Subcutaneous abdominal adipose tissue (tissue), 5 donors: ENCODE measurements around the gene FTL.

Experiments
- H3K27ac ChIP-seq: one replicate; pipeline ENCODE4 v1.7.0; 2013; ENCODE audit warnings: low read depth, mild to moderate bottlenecking, inconsistent platforms, low read length, moderate library complexity
- H3K27me3 ChIP-seq, 5 donors: one replicate each; pipeline ENCODE4 v1.7.0; 2013; ENCODE audit warnings: low read length in 5 of 5, inconsistent platforms in 1 of 5; ENCODE audit not compliant: control insufficient read depth in 5 of 5, insufficient read depth in 4 of 5
- H3K36me3 ChIP-seq, 5 donors: one replicate each; pipeline ENCODE4 v1.7.0; 2013; ENCODE audit warnings: low read length in 5 of 5; ENCODE audit not compliant: control insufficient read depth in 5 of 5, insufficient read depth in 5 of 5
- H3K4me1 ChIP-seq, 5 donors: one replicate each; pipeline ENCODE4 v1.7.0; 2013; ENCODE audit warnings: low read length in 5 of 5, mild to moderate bottlenecking in 3 of 5, moderate library complexity in 1 of 5; ENCODE audit not compliant: control insufficient read depth in 5 of 5, insufficient read depth in 5 of 5
- H3K4me3 ChIP-seq, 5 donors: one replicate each; pipeline ENCODE4 v1.7.0; 2013; ENCODE audit warnings: low read length in 5 of 5, low read depth in 1 of 5
- H3K9ac ChIP-seq, 5 donors: one replicate each; pipeline ENCODE4 v1.7.0; 2013; ENCODE audit warnings: low read length in 5 of 5, mild to moderate bottlenecking in 4 of 5, moderate library complexity in 3 of 5
- H3K9me3 ChIP-seq, 5 donors: one replicate each; pipeline ENCODE4 v1.7.0; 2013; ENCODE audit warnings: low read length in 5 of 5; ENCODE audit not compliant: control insufficient read depth in 5 of 5
- donor health status: healthy.
- donor health status: healthy.
- donor health status: healthy.
- donor health status: healthy.
- donor health status: healthy.

Gene FTL

DNA sequence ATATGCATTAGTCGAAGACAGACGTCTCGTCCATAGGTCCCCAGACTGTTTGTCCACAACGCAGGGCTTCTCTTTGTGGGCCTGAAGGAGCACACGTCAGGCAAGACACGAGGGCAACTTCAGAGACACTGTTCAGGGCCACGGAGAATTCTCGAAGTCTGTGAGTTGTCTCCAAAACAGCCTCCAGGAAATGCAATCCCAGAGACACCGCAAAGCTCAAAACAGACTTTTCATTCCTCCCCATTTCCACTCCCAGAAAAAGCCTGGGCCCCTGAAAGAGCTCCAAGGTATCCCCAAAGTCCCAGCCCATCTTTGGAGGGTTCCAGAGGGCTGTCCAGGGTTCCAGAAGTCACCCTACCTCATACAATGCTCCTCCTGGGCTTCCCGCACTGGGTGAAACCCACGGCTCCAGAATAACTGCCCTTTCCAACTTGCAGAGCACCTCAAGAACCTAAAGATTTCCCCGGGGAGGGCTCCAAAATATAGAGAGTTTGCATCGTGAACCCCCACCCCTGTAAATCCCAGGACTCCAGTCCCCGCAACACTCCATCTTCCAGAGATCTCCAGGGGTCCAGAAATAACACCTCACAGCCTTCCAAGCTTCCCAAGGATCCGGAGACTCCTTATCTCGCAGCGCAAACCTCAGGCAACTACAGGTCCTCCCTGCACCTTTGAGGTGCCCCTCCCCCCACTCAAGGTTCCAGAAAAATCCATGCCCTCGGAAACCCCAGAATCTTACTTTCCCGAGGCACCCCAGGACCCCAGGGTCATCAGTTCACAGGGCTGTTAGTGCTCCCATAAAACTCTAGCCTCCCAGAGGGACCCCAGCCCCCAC is 687 bp upstream of the FTL start:
- H3K9ac ChIP-seq: peak overlapping the region; percentile 65 to 97 (median 82)
- no peaks in the 10 kb centered on the region for H3K27me3 ChIP-seq
- H3K4me1 ChIP-seq: peaks cover 8 to 70% (median 65%) of the 10 kb centered on the region in 5 donors

DNA sequence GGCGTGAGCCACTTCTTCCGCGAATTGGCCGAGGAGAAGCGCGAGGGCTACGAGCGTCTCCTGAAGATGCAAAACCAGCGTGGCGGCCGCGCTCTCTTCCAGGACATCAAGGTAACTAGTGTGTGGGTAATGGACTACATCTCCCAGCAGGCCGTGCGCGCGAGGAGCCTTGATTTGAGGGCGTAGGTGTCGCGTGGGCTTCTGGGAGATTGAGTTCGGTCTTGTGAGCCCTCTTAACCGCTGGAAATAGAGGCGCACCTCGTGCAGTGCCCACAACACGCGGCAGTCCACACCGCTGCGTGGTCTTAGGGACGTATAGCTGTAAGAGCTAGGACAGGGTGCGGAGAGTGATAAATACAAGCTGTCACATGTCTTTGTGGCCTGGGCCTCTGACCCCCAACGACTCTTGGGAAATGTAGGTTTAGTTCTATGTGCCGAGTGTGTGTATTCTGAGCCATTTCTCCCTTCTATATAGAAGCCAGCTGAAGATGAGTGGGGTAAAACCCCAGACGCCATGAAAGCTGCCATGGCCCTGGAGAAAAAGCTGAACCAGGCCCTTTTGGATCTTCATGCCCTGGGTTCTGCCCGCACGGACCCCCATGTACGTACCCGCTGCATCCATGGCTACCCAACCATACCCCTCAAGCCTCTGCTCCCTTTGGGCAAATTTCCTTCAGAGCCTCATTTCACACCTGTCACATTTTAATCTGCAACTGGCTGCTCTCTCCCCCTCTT is 864 bp downstream of the FTL start:
- H3K9ac ChIP-seq: peak overlapping the region; percentile 75 to 96 (median 83)
- H3K36me3 ChIP-seq: peaks cover 0 to 44% (median 24%) of the 10 kb centered on the region in 5 donors
- H3K27me3 ChIP-seq: no peaks in the 10 kb centered on the region
- H3K4me1 ChIP-seq: peaks cover 8 to 80% (median 75%) of the 10 kb centered on the region in 5 donors
- no peaks in the 10 kb centered on the region for H3K9me3 ChIP-seq
- H3K4me3 ChIP-seq: peak overlapping the region; percentile 81 to 97 (median 96)
- H3K27ac ChIP-seq: peak overlapping the region; percentile 89

More for the DNA sequence above, 687 bp upstream of the FTL start:
- peak overlapping the region; percentile 42 to 97 (median 68) for H3K4me3 ChIP-seq
- peak overlapping the region; percentile 99 for H3K27ac ChIP-seq
- peaks cover 0 to 29% (median 12%) of the 10 kb centered on the region in 5 donors for H3K36me3 ChIP-seq
- no peaks in the 10 kb centered on the region for H3K9me3 ChIP-seq

DNA sequence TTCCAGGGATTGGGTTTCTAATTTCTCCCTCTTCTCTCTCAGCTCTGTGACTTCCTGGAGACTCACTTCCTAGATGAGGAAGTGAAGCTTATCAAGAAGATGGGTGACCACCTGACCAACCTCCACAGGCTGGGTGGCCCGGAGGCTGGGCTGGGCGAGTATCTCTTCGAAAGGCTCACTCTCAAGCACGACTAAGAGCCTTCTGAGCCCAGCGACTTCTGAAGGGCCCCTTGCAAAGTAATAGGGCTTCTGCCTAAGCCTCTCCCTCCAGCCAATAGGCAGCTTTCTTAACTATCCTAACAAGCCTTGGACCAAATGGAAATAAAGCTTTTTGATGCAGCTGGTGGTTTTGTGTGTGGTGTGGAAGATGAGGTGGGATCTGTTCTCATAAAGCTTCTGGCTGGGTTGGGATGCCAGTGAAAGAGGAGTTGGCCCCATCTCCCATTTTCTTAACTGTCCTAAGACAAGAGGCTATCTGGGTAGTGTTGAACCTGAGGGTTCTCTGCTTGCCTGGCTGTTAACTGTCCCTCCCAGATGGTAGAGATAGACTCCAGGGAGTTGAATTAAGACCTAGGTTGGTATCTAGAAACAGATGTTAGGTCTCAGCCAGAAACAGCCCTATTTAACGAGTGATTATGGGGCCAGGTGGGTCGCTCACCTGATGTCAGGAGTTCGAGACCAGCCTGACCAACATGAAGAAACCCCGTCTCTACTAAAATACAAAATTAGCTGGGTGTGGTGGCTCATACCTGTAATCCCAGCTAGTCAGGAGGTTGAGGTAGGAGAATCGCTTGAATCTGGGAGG is 1.6 kb downstream of the FTL start:
- H3K9ac ChIP-seq: peak overlapping the region; percentile 75 to 96 (median 83)
- H3K4me3 ChIP-seq: peak overlapping the region; percentile 81 to 97 (median 96)
- H3K4me1 ChIP-seq: peaks cover 8 to 80% (median 77%) of the 10 kb centered on the region in 5 donors
- no peaks in the 10 kb centered on the region for H3K9me3 ChIP-seq
- H3K27me3 ChIP-seq: no peaks in the 10 kb centered on the region
- peak overlapping the region; percentile 89 for H3K27ac ChIP-seq
- H3K36me3 ChIP-seq: peaks cover 0 to 48% (median 24%) of the 10 kb centered on the region in 5 donors

DNA sequence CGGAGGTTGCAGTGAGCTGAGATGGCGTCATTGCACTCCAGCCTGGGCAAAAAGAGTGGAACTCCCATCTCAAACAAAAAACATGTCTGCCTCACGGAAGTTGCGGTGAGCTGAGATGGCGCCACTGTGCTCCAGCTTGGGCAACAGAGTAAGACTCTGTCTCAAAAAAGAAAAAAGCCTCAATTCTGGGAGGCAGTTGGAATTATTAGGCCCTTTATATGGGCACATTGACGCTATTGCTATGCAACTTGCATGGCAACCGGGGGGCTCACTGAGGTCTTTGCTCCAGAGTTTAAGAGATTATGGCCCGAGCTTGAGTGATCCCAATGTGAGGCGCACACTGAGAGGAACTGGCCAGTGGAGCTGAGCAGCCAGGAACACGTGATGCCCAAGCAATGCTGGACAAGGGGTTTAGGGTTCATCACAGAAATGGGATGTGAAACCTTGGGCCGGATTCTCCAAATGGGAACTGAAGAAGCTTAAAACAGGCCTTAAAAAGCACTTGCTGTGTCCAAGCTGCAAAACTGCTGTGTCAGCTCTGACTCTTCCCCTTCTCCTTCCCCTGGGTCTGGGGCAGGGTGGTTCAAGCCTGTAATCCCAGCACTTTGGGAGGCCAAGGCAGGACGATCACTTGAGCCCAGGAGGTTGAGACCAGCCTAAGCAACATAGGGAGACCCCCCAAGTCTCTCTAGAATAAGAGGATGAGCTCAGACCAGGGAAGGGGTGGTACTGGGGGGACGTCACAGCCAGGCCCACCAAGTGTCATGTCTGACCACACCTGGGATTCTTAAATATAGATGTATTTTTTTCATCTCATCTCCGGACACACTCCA is 2.5 kb downstream of the FTL start:
- H3K27me3 ChIP-seq: no peaks in the 10 kb centered on the region
- no peaks in the 10 kb centered on the region for H3K9me3 ChIP-seq
- peak overlapping the region; percentile 81 to 97 (median 96) for H3K4me3 ChIP-seq
- H3K9ac ChIP-seq: peak overlapping the region in 3 of 5 donors; percentile 28 to 82 (median 63)
- H3K4me1 ChIP-seq: peaks cover 8 to 72% (median 70%) of the 10 kb centered on the region in 5 donors
- H3K27ac ChIP-seq: peak overlapping the region; percentile 89
- peaks cover 0 to 51% (median 25%) of the 10 kb centered on the region in 5 donors for H3K36me3 ChIP-seq

GRCh38 chr19:48968179-48968661 is 3.1 kb downstream of the FTL start:
- Histone ChIP-seq H3K27ac (peak overlapping the region; percentile 89), H3K9me3 (no peaks in the 10 kb centered on the region), H3K4me3 (peak overlapping the region in 2 of 5 donors; percentile 7 to 96), H3K36me3 (peaks cover 0 to 56% (median 31%) of the 10 kb centered on the region in 5 donors), H3K4me1 (peaks cover 8 to 68% (median 67%) of the 10 kb centered on the region in 5 donors), H3K9ac (peak overlapping the region in 2 of 5 donors; percentile 28 to 63), H3K27me3 (no peaks in the 10 kb centered on the region)

DNA sequence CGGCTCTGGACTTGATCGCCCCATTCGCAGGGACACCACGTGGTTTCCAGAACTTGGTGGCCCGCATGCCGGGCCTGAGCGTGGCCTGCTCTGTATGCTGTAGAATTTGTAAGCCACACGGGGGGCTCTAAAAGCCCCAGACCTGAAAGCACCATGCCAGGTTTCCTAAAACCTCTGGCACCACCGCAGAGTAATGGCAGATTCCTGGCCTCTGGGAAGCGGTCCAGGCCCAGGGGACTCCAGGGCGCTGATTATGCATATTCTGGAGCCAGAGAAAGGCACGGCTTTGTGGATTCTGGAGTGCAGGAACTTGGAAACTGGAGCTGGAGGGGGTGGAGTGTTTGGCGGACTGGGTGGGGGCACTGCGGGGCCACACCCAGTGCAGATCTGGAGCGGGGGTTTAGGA is 3.7 kb downstream of the FTL start:
- Histone ChIP-seq H3K27me3 (no peaks in the 10 kb centered on the region), H3K36me3 (peaks cover 0 to 62% (median 35%) of the 10 kb centered on the region in 5 donors), H3K27ac (peak overlapping the region; percentile 89), H3K4me1 (peaks cover 8 to 62% (median 61%) of the 10 kb centered on the region in 5 donors), H3K9ac (no peak overlapping the region), H3K9me3 (no peaks in the 10 kb centered on the region), H3K4me3 (no peak overlapping the region)

DNA sequence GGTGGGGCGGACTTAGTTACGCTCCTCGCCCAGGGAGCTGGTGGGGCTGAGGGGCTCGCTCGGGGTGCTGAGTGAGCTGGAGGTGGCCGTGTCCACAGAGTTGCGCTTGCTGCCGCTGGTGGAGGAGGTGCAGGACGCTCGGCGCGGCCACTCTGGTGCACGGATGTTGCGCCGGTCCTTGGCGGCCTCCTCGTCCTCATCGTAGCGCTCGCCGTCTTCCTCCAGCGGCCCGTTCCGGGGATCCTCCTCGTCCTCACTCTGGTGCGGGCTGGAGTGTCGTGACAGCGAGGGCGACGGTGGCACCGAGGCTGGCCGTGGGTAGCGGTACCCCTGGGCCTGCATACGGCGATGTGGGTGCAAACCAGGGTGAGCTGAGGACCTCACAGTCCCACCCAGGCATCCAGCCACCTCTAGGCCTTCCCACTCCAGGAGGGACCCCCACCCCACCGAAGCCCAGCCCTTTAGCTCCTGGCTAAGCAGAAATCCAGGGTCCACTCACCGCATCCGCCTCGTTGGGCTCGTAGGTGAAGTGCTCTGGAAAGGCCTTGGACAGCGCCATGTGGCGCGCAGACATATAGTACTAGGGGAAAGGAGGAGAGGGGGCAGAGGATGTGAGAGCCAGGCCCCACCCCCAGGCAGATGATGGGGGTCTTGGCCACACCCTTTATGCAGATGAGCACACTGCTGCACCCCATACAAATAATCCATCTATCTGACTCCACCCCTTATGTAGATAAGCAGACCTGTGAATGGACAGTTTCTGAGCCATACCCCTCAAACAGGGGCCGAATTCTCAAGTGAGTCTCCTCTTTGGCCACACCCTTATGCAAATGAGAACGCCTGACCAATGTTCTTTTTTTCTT is 4.4 kb downstream of the FTL start:
- H3K9ac ChIP-seq: no peak overlapping the region
- H3K9me3 ChIP-seq: no peaks in the 10 kb centered on the region
- no peak overlapping the region for H3K4me3 ChIP-seq
- H3K27me3 ChIP-seq: no peaks in the 10 kb centered on the region
- H3K36me3 ChIP-seq: peaks cover 0 to 69% (median 42%) of the 10 kb centered on the region in 5 donors
- H3K27ac ChIP-seq: peak overlapping the region; percentile 89
- H3K4me1 ChIP-seq: peaks cover 8 to 55% (median 54%) of the 10 kb centered on the region in 5 donors

DNA sequence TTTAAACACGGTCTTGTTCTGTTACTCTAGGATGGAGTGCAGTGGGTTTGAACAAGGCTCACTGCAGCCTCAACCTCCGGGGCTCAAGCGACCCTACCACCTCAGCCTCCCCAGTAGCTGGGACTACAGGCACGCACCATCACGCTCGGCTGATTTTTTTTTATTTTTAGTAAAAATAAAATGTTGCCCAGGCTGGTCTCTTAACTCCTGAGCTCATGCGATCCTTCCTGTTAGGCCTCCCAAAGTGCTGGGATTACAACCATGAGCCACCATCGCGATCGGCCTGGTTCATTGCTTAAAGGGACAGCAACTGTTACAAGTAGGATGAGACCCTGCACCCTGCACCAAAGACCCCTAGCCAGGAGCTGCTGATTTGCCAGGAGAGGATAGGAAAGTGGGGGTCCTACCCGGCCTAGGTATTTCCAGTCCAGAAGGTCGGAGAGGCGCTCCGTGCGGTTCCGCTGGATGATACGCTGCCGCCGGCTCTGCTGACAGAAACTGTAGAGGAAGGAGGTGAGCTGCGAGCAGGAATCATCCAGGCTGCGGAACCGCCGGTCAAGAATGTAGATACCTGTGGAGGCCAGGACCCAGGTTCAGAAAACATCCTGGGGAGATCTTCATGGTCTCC is 5.1 kb downstream of the FTL start:
- H3K9ac ChIP-seq: no peak overlapping the region
- no peaks in the 10 kb centered on the region for H3K9me3 ChIP-seq
- H3K27ac ChIP-seq: no peak overlapping the region
- no peaks in the 10 kb centered on the region for H3K27me3 ChIP-seq
- peaks cover 6 to 52% (median 51%) of the 10 kb centered on the region in 5 donors for H3K4me1 ChIP-seq
- no peak overlapping the region for H3K4me3 ChIP-seq
- peaks cover 0 to 71% (median 44%) of the 10 kb centered on the region in 5 donors for H3K36me3 ChIP-seq
